SK-N-SH treated with all-trans-retinoic acid at 6 μM for 48 hours (cell line): ENCODE results near the gene AHI1.
A peak's percentile ranks its signal among the peaks of the same experiment; 100 is the strongest.

ENCODE experiments used
- ATAC-seq: fragments of 200-7000 bp; cut with Tn5 transposase; 3 replicates; pipeline ENCODE4 v1.9.1; 2020; ENCODE audit warnings: mild to moderate bottlenecking, moderate library complexity
- ARNTL ChIP-seq: fragments of 450-650 bp; formaldehyde crosslinking; IDR thresholded peaks from 2 replicates; pipeline ENCODE4 v1.5.0; 2020; ENCODE audit warnings: low read depth, mild to moderate bottlenecking, moderate library complexity, borderline replicate concordance
- BACH2 ChIP-seq: fragments of 250-450 bp; sonication (Bioruptor Pico); IDR thresholded peaks from 2 replicates; pipeline ENCODE4 v1.9.0; 2021; ENCODE audit warnings: mild to moderate bottlenecking, borderline replicate concordance
- CSDC2 ChIP-seq: fragments of 250-450 bp; sonication (Bioruptor Pico); IDR thresholded peaks from 2 replicates; pipeline ENCODE4 v1.5.0; 2020; ENCODE audit warnings: mild to moderate bottlenecking, moderate library complexity
- ESRRG ChIP-seq: fragments of 250-450 bp; sonication (Bioruptor Pico); IDR thresholded peaks from 2 replicates; pipeline ENCODE4 v1.6.1; 2021; ENCODE audit warnings: mild to moderate bottlenecking
- GLIS3 ChIP-seq: fragments of 250-450 bp; sonication (Bioruptor Pico); IDR thresholded peaks from 2 replicates; pipeline ENCODE4 v1.5.0; 2020; ENCODE audit warnings: mild to moderate bottlenecking, moderate library complexity
- ISL1 ChIP-seq: fragments of 250-450 bp; sonication (Bioruptor Pico); IDR thresholded peaks from 2 replicates; pipeline ENCODE4 v2.1.2; 2022; ENCODE audit warnings: mild to moderate bottlenecking, moderate library complexity
- OSR1 ChIP-seq: fragments of 250-450 bp; sonication (Bioruptor Pico); IDR thresholded peaks from 2 replicates; pipeline ENCODE4 v1.8.0; 2022; ENCODE audit warnings: moderate library complexity, mild to moderate bottlenecking, inconsistent platforms
- PPARA ChIP-seq: fragments of 250-450 bp; sonication (Bioruptor Pico); IDR thresholded peaks from 2 replicates; pipeline ENCODE4 v1.5.0; 2020; ENCODE audit warnings: mild to moderate bottlenecking, borderline replicate concordance
- RARB ChIP-seq: fragments of 250-450 bp; sonication (Bioruptor Pico); IDR thresholded peaks from 2 replicates; pipeline ENCODE4 v1.8.0; 2021; ENCODE audit warnings: mild to moderate bottlenecking, moderate library complexity
- SNAI2 ChIP-seq: fragments of 250-450 bp; sonication (Bioruptor Pico); IDR thresholded peaks from 2 replicates; pipeline ENCODE4 v1.5.0; 2020; ENCODE audit warnings: mild to moderate bottlenecking, moderate library complexity
- TOX ChIP-seq: fragments of 250-450 bp; sonication (Bioruptor Pico); IDR thresholded peaks from 2 replicates; pipeline ENCODE4 v1.8.0; 2021; ENCODE audit warnings: mild to moderate bottlenecking, moderate library complexity, borderline replicate concordance
- ZC3H10 ChIP-seq: fragments of 250-450 bp; sonication (Bioruptor Pico); IDR thresholded peaks from 2 replicates; pipeline ENCODE4 v1.5.1; 2021; ENCODE audit warnings: mild to moderate bottlenecking, moderate library complexity
- ZFP3 ChIP-seq: fragments of 250-450 bp; sonication (Bioruptor Pico); IDR thresholded peaks from 2 replicates; pipeline ENCODE4 v1.5.0; 2020; ENCODE audit warnings: mild to moderate bottlenecking, moderate library complexity
- ZNF565 ChIP-seq: fragments of 450-650 bp; formaldehyde crosslinking; conservative IDR thresholded peaks from 2 replicates; pipeline ENCODE4 v1.5.0; 2020; ENCODE audit warnings: low read depth, mild to moderate bottlenecking, moderate library complexity
- TF ChIP-seq, protein P1 (sequence below): fragments of 250-450 bp; sonication (Bioruptor Pico); IDR thresholded peaks from 2 replicates; pipeline ENCODE4 v1.8.0; 2021; ENCODE audit warnings: low read depth, mild to moderate bottlenecking, moderate library complexity, borderline replicate concordance
- TF ChIP-seq, protein P2 (sequence below): fragments of 250-450 bp; sonication (Bioruptor Pico); IDR thresholded peaks from 2 replicates; pipeline ENCODE4 v1.5.1; 2021; ENCODE audit warnings: mild to moderate bottlenecking, moderate library complexity
- TF ChIP-seq, protein P3 (sequence below): fragments of 250-450 bp; sonication (Bioruptor Pico); IDR thresholded peaks from 2 replicates; pipeline ENCODE4 v1.8.0; 2020; ENCODE audit warnings: mild to moderate bottlenecking, moderate library complexity, borderline replicate concordance
- TF ChIP-seq, protein P4 (sequence below): fragments of 250-450 bp; sonication (Bioruptor Pico); IDR thresholded peaks from 2 replicates; pipeline ENCODE4 v1.5.1; 2020; ENCODE audit warnings: low read depth, mild to moderate bottlenecking, moderate library complexity

The AHI1 gene

DNA sequence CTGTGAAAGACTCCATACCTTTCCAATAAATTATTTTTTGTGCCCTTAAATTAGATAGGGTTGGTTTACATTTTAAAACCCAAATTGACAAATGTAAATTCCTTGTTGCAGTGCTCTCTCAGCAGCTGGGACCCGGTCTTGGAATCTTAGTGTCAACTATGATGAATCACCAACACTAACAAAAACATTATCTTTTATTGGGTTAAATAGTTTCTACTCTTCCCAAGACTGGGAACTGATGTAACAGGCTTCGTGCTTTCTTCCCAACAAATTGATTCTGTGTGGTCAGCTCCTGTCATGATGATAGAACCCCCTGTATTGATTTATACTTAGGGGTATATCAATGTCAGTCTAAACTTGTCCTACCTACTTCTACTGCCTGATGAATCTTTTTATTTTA is 23.2 kb upstream of the AHI1 start:
- no peak for ATAC-seq
- TF ChIP-seq ZFP3 (CRISPR knock-in tag) (no peak), PPARA (no peak), OSR1 (CRISPR knock-in tag) (no peak), ZC3H10 (CRISPR knock-in tag) (no peak), ESRRG (CRISPR knock-in tag) (no peak), SNAI2 (CRISPR knock-in tag) (no peak), ISL1 (CRISPR knock-in tag) (no peak), GLIS3 (CRISPR knock-in tag) (no peak), ZNF565 (CRISPR knock-in tag) (no peak)
- TF ChIP-seq, protein P1, sequence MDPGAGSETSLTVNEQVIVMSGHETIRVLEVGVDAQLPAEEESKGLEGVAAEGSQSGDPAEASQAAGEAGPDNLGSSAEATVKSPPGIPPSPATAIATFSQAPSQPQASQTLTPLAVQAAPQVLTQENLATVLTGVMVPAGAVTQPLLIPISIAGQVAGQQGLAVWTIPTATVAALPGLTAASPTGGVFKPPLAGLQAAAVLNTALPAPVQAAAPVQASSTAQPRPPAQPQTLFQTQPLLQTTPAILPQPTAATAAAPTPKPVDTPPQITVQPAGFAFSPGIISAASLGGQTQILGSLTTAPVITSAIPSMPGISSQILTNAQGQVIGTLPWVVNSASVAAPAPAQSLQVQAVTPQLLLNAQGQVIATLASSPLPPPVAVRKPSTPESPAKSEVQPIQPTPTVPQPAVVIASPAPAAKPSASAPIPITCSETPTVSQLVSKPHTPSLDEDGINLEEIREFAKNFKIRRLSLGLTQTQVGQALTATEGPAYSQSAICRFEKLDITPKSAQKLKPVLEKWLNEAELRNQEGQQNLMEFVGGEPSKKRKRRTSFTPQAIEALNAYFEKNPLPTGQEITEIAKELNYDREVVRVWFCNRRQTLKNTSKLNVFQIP (CRISPR knock-in tag), result no peak
- TF ChIP-seq, protein P2, sequence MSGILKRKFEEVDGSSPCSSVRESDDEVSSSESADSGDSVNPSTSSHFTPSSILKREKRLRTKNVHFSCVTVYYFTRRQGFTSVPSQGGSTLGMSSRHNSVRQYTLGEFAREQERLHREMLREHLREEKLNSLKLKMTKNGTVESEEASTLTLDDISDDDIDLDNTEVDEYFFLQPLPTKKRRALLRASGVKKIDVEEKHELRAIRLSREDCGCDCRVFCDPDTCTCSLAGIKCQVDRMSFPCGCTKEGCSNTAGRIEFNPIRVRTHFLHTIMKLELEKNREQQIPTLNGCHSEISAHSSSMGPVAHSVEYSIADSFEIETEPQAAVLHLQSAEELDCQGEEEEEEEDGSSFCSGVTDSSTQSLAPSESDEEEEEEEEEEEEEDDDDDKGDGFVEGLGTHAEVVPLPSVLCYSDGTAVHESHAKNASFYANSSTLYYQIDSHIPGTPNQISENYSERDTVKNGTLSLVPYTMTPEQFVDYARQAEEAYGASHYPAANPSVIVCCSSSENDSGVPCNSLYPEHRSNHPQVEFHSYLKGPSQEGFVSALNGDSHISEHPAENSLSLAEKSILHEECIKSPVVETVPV (CRISPR knock-in tag), result no peak

DNA sequence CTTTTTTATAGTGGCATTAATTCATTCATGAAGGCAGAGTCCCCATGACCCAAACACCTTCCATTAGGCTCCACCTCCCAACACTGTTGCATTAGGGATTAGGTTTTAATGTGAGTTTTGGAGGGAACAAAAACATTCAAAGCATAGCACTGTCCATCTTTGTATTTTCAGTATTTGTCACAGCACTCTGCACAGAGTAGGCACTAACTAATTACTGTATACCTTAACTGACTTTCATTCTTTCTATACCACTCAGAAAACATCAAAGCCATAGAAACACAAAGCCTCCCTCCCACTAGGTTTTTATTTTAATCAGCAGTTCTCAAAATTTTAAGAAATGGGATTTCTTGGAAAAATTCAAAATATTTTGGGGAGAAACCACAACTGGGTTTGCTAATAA is 21.8 kb upstream of the AHI1 start:
- ATAC-seq, result no peak
- TF ChIP-seq RARB (CRISPR knock-in tag) (no peak), ESRRG (CRISPR knock-in tag) (no peak)

DNA sequence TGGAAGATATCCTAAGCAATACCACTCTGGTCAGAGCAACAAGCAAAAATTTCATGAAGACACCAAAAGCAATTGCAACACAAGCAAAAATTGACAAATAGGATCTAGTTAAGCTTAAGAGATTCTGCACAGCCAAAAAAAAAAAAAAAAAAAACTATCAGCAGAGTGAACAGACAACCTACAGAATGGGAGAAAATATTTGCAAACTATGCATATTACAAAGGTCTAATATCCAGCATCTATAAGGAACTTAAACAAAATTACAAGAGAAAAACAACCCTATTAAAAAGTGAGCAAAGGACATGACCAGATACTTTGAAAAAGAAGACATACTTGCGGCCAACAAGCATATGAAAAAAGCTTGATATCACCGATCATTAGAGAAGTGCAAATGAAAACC is 20.0 kb upstream of the AHI1 start:
- no peak for ATAC-seq

DNA sequence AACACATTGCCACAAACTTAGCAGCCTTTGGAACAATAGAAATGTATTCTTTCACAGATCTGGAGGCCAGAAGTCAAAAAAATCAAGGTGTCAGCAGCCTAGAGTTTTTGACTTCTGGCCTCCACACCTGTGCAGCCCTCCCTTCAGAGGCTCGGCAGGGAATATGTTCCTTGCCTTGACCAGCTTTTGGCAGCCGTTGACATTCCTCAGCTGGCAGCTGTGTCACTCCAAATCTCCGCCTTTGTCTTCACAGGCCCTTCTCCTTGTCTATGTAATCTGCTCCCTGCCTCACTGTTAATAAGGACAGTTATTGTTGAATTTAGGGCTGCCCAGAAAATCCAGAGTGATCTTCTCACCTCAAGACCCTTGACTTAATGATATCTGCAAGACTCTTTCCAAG is 17.2 kb upstream of the AHI1 start:
- no peak for ATAC-seq
- TF ChIP-seq, protein P3, sequence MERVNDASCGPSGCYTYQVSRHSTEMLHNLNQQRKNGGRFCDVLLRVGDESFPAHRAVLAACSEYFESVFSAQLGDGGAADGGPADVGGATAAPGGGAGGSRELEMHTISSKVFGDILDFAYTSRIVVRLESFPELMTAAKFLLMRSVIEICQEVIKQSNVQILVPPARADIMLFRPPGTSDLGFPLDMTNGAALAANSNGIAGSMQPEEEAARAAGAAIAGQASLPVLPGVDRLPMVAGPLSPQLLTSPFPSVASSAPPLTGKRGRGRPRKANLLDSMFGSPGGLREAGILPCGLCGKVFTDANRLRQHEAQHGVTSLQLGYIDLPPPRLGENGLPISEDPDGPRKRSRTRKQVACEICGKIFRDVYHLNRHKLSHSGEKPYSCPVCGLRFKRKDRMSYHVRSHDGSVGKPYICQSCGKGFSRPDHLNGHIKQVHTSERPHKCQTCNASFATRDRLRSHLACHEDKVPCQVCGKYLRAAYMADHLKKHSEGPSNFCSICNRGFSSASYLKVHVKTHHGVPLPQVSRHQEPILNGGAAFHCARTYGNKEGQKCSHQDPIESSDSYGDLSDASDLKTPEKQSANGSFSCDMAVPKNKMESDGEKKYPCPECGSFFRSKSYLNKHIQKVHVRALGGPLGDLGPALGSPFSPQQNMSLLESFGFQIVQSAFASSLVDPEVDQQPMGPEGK (CRISPR knock-in tag), result no peak
- TF ChIP-seq ISL1 (CRISPR knock-in tag) (no peak), ZNF565 (CRISPR knock-in tag) (no peak)
- TF ChIP-seq, all 23 proteins: peak for 0

More for the DNA sequence above, 20.0 kb upstream of the AHI1 start:
- no peak for TF ChIP-seq CSDC2
- TF ChIP-seq PPARA, result no peak
- TF ChIP-seq ZC3H10 (CRISPR knock-in tag), result no peak
- no peak for TF ChIP-seq BACH2 (CRISPR knock-in tag)
- TF ChIP-seq RARB (CRISPR knock-in tag), result no peak

DNA sequence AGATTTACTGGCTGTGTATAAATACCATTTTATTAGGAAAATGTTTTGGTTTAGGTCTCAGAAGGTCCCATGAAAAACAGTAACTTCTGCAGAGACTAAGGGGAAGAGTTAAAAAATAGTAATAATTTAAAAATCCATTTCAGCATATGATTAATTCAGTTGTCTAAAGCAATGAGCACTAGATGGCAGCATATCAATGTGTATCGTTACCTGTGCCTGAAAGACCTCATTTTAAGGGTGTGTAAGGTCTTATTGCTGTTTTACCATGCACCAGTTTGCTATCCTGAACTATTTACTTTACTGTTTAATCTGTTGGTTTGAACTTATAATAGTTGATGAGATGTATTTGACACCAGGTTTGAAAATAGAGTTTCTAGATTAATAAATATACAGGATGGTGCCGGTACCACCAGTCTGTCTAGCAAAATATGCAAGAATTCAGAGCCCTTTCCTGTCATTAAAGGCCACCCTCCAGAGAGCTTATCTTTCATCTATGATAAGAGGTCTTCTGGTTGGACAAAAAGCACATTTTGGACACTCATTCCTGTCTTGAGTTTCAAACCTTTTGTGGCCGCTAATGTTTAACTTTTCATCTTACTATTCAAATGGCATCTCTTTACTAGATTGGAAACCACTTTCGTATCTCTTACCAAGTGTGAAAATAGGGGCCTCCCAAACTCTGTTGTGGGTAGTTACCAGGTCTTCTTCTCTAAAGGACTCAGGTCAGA is 8.9 kb upstream of the AHI1 start:
- peak; percentile 84 for ATAC-seq
- TF ChIP-seq ESRRG (CRISPR knock-in tag) (no peak), ZNF565 (CRISPR knock-in tag) (no peak), TOX (CRISPR knock-in tag) (no peak), ZFP3 (CRISPR knock-in tag) (no peak), SNAI2 (CRISPR knock-in tag) (no peak), ARNTL (no peak)
- TF ChIP-seq, protein P4, sequence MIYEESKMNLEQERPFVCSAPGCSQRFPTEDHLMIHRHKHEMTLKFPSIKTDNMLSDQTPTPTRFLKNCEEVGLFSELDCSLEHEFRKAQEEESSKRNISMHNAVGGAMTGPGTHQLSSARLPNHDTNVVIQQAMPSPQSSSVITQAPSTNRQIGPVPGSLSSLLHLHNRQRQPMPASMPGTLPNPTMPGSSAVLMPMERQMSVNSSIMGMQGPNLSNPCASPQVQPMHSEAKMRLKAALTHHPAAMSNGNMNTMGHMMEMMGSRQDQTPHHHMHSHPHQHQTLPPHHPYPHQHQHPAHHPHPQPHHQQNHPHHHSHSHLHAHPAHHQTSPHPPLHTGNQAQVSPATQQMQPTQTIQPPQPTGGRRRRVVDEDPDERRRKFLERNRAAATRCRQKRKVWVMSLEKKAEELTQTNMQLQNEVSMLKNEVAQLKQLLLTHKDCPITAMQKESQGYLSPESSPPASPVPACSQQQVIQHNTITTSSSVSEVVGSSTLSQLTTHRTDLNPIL (CRISPR knock-in tag), result no peak
- TF ChIP-seq, protein P2 (CRISPR knock-in tag), result no peak
